Tibial artery (tissue), 4 donors: ENCODE results near the gene DPP10.

Experiments used
- DNase-seq, 2 donors: peaks; one replicate each; pipeline ENCODE4 v3.0.0-alpha.2; 2019
- H3K27ac ChIP-seq, 2 donors: fragments of 200-600 bp; sonication (generic) in 1 of 2; 1 replicate in 1 of 2; 2 replicates in 1 of 2; pipeline ENCODE4 v1.5.1; 2018 to 2019; ENCODE audit warnings: mild to moderate bottlenecking in 1 of 2
- H3K27me3 ChIP-seq, 2 donors: fragments of 200-600 bp; sonication (generic) in 1 of 2; one replicate each; pipeline versions ENCODE4 v1.5.1 to v1.6.0; 2016 to 2019
- H3K36me3 ChIP-seq, 3 donors: fragments of 200-600 bp; sonication (generic) in 2 of 3; one replicate each; pipeline ENCODE4 v1.5.1; 2016 to 2019; ENCODE audit warnings: mild to moderate bottlenecking in 2 of 3
- H3K4me1 ChIP-seq, 4 donors: fragments of 200-600 bp; sonication (generic) in 2 of 4; 1 replicate in 3 of 4; 2 replicates in 1 of 4; pipeline ENCODE4 v1.5.1; 2016 to 2019
- H3K4me3 ChIP-seq, 2 donors: fragments of 200-600 bp; sonication (generic) in 1 of 2; 1 replicate in 1 of 2; 2 replicates in 1 of 2; pipeline ENCODE4 v1.5.1; 2018 to 2019; ENCODE audit warnings: mild to moderate bottlenecking in 2 of 2
- H3K9me3 ChIP-seq, 3 donors: fragments of 200-600 bp; sonication (generic) in 1 of 3; one replicate each; pipeline ENCODE4 v1.5.1; 2016 to 2019
- intact Hi-C: fragments of 100-400 bp; cut with DNase I; formaldehyde crosslinking; loops from one replicate; pipeline ENCODE4 v1.15.0; 2023; ENCODE audit warnings: low total_unique reads
- TF ChIP-seq, protein P1 (sequence below), 2 experiments: fragments of 200-600 bp in 1 of 2; fragments of 450-650 bp in 1 of 2; IDR thresholded peaks; one replicate each; pipeline ENCODE4 v1.5.1; 2017 to 2019; ENCODE audit warnings: antibody characterized with exemption in 2 of 2, mild to moderate bottlenecking in 1 of 2, moderate library complexity in 1 of 2

DPP10 gene

DNA sequence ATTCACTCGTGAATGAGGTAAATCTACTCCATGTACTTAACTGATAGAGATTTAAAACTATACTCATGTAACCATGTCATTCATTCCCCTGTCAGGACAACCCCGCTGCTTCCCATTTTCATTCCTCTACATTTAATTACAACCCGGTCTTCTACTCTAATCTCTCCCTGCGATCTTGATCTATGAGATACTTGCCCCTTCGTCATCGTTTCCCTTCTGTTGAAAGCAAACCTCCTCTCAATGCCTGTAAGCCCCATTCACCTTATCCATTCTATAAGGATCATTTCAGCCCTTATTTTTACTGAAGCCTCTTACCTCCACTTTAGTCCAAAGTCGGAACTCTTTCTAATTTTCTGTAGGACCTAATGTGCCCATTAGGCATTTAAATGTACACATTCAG is 492.6 kb downstream of the DPP10 start:
- peaks cover 0 to 3% (median 0%) of the 10 kb centered on the region in 3 donors for H3K9me3 ChIP-seq
- H3K4me1 ChIP-seq = no peaks in the 10 kb centered on the region
- no peak overlapping the region for H3K4me3 ChIP-seq
- H3K27ac ChIP-seq = no peak overlapping the region
- TF ChIP-seq, protein P1, sequence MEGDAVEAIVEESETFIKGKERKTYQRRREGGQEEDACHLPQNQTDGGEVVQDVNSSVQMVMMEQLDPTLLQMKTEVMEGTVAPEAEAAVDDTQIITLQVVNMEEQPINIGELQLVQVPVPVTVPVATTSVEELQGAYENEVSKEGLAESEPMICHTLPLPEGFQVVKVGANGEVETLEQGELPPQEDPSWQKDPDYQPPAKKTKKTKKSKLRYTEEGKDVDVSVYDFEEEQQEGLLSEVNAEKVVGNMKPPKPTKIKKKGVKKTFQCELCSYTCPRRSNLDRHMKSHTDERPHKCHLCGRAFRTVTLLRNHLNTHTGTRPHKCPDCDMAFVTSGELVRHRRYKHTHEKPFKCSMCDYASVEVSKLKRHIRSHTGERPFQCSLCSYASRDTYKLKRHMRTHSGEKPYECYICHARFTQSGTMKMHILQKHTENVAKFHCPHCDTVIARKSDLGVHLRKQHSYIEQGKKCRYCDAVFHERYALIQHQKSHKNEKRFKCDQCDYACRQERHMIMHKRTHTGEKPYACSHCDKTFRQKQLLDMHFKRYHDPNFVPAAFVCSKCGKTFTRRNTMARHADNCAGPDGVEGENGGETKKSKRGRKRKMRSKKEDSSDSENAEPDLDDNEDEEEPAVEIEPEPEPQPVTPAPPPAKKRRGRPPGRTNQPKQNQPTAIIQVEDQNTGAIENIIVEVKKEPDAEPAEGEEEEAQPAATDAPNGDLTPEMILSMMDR (IDR thresholded peaks at IDR 0.05) = no peak
- no peaks in the 10 kb centered on the region for H3K36me3 ChIP-seq
- no peak for DNase-seq
- no peaks in the 10 kb centered on the region for H3K27me3 ChIP-seq
- intact Hi-C loops = no loop called here

DNA sequence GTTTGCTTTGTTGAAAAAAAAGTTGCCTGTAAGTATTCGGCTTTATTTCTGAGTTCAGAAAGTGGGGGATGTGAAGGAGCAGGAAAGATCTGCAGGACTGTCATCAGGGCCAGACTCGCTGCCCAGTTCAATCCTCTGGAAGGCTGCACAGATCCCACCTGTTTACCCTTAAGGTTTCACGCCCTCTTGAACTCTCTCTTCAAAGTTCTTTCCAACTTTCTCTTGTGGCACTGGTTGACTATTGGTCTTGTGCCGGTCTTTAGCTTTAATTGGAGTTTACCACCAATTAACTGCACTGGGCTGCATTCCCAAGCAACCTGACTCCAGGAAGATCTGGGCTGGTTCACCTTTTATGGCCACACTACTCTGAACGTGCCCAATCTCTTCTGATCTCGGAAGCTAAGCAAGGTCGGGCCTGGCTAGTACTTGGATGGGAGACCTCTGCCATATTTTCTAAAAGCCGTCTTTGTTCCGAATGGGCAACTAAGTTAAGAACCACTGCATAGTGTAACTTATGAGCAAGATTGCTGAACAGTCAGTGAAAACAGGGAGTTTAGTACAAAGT is 495.0 kb downstream of the DPP10 start:
- no peaks in the 10 kb centered on the region for H3K36me3 ChIP-seq
- H3K4me1 ChIP-seq = no peaks in the 10 kb centered on the region
- no peak for DNase-seq
- no peak overlapping the region for H3K4me3 ChIP-seq
- intact Hi-C loops = no loop called here
- TF ChIP-seq, protein P1 (IDR thresholded peaks at IDR 0.05) = no peak
- H3K27me3 ChIP-seq = no peaks in the 10 kb centered on the region
- no peaks in the 10 kb centered on the region for H3K9me3 ChIP-seq
- H3K27ac ChIP-seq = no peak overlapping the region

DNA sequence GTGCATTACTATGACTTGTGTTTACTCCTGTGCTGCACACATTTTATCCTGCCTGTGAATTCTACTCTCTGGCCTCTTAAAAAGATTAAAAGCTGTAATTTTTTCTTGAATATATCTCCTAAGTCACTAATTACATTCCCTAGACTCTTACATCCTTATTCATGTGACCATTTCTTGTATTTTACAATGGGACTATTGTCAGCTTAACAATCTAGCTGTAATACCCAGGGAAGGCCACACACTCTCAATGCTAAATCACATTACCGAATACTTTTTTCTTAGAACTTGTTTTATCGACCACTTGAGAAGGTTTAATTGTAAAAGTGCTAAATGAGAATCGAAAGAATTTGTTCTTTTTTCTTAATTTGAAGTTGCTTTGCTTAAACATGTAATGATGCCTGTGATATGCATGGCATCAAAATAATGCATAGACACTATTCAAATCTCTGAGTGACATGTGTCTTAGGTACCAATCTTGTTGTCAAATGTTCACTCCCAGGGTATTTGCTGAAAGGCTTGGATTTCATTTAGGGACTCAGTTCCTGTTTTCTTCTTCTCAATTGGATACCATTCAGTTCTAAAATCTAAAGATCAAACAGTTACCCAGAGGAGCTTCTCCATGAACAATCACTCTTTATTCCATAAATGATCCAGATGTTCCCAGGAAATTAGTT is 498.5 kb downstream of the DPP10 start:
- H3K27me3 ChIP-seq = no peaks in the 10 kb centered on the region
- H3K36me3 ChIP-seq = no peaks in the 10 kb centered on the region
- no peaks in the 10 kb centered on the region for H3K9me3 ChIP-seq
- no peaks in the 10 kb centered on the region for H3K4me1 ChIP-seq
- intact Hi-C loops = no loop called here
- H3K27ac ChIP-seq = no peak overlapping the region
- no peak overlapping the region for H3K4me3 ChIP-seq
- DNase-seq = no peak
- TF ChIP-seq, protein P1 (IDR thresholded peaks at IDR 0.05) = no peak

DNA sequence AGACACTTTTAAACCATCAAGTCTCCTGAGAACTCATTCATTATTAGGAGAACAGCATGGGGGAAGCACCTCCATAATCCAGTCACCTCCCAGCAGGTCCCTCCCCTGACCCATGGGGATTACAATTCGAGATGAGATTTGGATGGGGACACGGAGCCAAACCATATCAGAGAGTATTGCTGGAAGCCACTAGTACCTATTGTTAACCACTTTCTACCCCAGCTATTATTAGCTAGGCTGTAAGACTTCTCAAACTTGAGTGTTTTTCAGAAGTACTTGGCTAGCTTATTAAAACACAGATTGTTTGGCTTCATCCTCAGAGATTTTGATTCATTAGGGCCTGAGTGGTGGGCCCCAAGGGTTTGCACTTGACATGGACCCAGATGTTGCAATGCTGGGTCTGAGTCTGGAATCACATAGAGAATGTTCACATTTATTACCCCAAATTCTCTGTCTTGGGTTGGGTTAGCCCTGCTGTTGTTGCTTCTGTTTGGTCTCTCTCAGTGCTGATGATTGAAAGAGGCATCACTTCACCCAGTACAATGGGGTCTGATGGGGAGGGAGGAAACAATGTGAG is 506.9 kb downstream of the DPP10 start:
- H3K36me3 ChIP-seq = no peaks in the 10 kb centered on the region
- intact Hi-C loops = no loop called here
- no peaks in the 10 kb centered on the region for H3K27me3 ChIP-seq
- H3K9me3 ChIP-seq = no peaks in the 10 kb centered on the region
- no peak for DNase-seq
- H3K4me1 ChIP-seq = no peaks in the 10 kb centered on the region
- TF ChIP-seq, protein P1 (IDR thresholded peaks at IDR 0.05) = no peak
- H3K27ac ChIP-seq = no peak overlapping the region
- no peak overlapping the region for H3K4me3 ChIP-seq

DNA sequence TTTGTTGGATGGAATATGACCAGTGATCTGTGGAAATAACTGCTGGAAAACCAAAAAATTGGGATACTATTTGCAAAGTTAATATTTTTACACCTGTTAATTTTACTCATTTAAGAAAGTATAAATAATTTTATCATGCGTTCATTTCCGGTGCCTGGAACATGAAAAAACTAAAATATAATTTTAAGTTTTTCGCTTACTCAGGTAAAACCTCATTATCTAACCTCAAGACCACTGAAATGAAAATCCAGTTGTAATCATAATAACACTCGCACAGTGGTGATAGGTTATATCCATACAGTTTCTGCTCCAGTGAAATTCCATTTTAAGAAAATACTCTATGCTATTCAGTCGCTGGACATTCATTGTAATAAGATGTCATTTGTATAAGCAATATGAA is 517.9 kb downstream of the DPP10 start:
- Histone ChIP-seq H3K4me1 (no peaks in the 10 kb centered on the region), H3K9me3 (no peaks in the 10 kb centered on the region), H3K36me3 (no peaks in the 10 kb centered on the region), H3K27me3 (no peaks in the 10 kb centered on the region), H3K4me3 (no peak overlapping the region), H3K27ac (no peak overlapping the region)
- DNase-seq = no peak
- TF ChIP-seq, protein P1 (IDR thresholded peaks at IDR 0.05) = no peak
- intact Hi-C loops = no loop called here
